ENCODE data around the gene TNIK.

DNA sequence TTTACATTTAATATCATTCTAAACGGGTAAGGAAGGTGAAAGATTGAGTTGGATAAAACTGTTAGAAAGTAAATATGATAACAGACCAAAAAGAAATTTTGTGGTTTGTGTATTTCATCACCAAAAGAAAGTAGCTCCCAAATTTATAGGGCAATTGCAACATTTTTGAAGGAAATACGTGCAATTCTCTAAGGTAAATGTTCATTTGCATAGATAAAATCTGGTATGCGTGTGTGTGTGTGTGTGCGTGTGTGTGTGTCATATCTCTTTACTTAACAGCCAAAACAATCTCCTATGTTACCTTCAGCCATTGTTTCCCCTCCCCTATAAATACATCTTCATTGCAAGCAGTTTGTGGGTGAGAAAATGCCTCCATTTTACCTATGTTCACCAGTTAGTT is 208.4 kb downstream of the TNIK start:
- TF ChIP-seq, protein P1, sequence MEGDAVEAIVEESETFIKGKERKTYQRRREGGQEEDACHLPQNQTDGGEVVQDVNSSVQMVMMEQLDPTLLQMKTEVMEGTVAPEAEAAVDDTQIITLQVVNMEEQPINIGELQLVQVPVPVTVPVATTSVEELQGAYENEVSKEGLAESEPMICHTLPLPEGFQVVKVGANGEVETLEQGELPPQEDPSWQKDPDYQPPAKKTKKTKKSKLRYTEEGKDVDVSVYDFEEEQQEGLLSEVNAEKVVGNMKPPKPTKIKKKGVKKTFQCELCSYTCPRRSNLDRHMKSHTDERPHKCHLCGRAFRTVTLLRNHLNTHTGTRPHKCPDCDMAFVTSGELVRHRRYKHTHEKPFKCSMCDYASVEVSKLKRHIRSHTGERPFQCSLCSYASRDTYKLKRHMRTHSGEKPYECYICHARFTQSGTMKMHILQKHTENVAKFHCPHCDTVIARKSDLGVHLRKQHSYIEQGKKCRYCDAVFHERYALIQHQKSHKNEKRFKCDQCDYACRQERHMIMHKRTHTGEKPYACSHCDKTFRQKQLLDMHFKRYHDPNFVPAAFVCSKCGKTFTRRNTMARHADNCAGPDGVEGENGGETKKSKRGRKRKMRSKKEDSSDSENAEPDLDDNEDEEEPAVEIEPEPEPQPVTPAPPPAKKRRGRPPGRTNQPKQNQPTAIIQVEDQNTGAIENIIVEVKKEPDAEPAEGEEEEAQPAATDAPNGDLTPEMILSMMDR (conservative IDR thresholded peaks at IDR 0.05; ENCODE audit: low read length), result no peak
- no peak for TF ChIP-seq EZH2phosphoT487 (IDR thresholded peaks at IDR 0.05; ENCODE audit: borderline replicate concordance)

Data from Loucy (cell line).